ENCODE measurements around the gene TRIM62.

TRIM62 gene

GRCh38 chr1:33161061-33161681, 20.7 kb downstream of the TRIM62 start:
- no peak for DNase-seq (ENCODE audit: low read depth in 2 of 2)

GRCh38 chr1:33159577-33159976, 22.3 kb downstream of the TRIM62 start:
- DNase-seq (ENCODE audit: low read depth in 2 of 2) = no peak

- no peak for DNase-seq (ENCODE audit: low read depth in 2 of 2)
These were observed 23.5 kb downstream of the TRIM62 start for GRCh38 chr1:33158366-33158765.

GRCh38 chr1:33157131-33157530, 24.7 kb downstream of the TRIM62 start:
- no peak for DNase-seq (ENCODE audit: low read depth in 2 of 2)

GRCh38 chr1:33155877-33156538, 25.8 kb downstream of the TRIM62 start:
- DNase-seq (ENCODE audit: low read depth in 2 of 2) = no peak

- DNase-seq (ENCODE audit: low read depth in 2 of 2) = no peak
These were observed 28.2 kb downstream of the TRIM62 start for GRCh38 chr1:33153650-33154049.

GRCh38 chr1:33152685-33153432, 29.0 kb downstream of the TRIM62 start:
- no peak for DNase-seq (ENCODE audit: low read depth in 2 of 2)

- no peak for DNase-seq (ENCODE audit: low read depth in 2 of 2)
These were observed 30.7 kb downstream of the TRIM62 start for GRCh38 chr1:33151116-33151515.

- no peak for DNase-seq (ENCODE audit: low read depth in 2 of 2)
These were observed 31.3 kb downstream of the TRIM62 start for GRCh38 chr1:33150522-33150921.

- DNase-seq (ENCODE audit: low read depth in 2 of 2) = no peak
These were observed 32.2 kb downstream of the TRIM62 start for GRCh38 chr1:33149453-33150190.

GRCh38 chr1:33148615-33149014, 33.2 kb downstream of the TRIM62 start:
- no peak for DNase-seq (ENCODE audit: low read depth in 2 of 2)

GRCh38 chr1:33147997-33148314, 33.9 kb downstream of the TRIM62 start:
- no peak for DNase-seq (ENCODE audit: low read depth in 2 of 2)

GRCh38 chr1:33147275-33147996, 34.4 kb downstream of the TRIM62 start:
- DNase-seq (ENCODE audit: low read depth in 2 of 2) = no peak

- no peak for DNase-seq (ENCODE audit: low read depth in 2 of 2)
These were observed 35.8 kb downstream of the TRIM62 start for GRCh38 chr1:33146003-33146402.

- no peak for DNase-seq (ENCODE audit: low read depth in 2 of 2)
These were observed 38.1 kb downstream of the TRIM62 start for GRCh38 chr1:33143698-33144097.

GRCh38 chr1:33143176-33143575, 38.7 kb downstream of the TRIM62 start:
- no peak for DNase-seq (ENCODE audit: low read depth in 2 of 2)

- DNase-seq (ENCODE audit: low read depth in 2 of 2) = no peak
These were observed 39.3 kb downstream of the TRIM62 start for GRCh38 chr1:33142483-33143064.

- no peak for DNase-seq (ENCODE audit: low read depth in 2 of 2)
These were observed 40.1 kb downstream of the TRIM62 start for GRCh38 chr1:33141781-33142180.

GRCh38 chr1:33141216-33141615, 40.6 kb downstream of the TRIM62 start:
- DNase-seq (ENCODE audit: low read depth in 2 of 2) = no peak

GRCh38 chr1:33140153-33141149, 41.4 kb downstream of the TRIM62 start:
- DNase-seq (ENCODE audit: low read depth in 2 of 2) = no peak
